Measurements from ENCODE around the gene PIK3C2B. TPM values are rescaled to one million over a fixed set of nuclear protein-coding genes. Genes with fewer than 3 reads are reported as not detected.

The PIK3C2B gene
- total RNA-seq, 1 donor, result 7.3 TPM

- TF ChIP-seq CTCF (IDR thresholded peaks at IDR 0.05; ENCODE audit: insufficient read depth, low read depth, low read length), result no peak
- peak; percentile 97 for DNase-seq (ENCODE audit: low read depth)
Observed at GRCh38 chr1:204506969-204507316, 12.3 kb upstream of the PIK3C2B start.

GRCh38 chr1:204506201-204506968 lies 11.8 kb upstream of the PIK3C2B start:
- DNase-seq (ENCODE audit: low read depth), result peak; percentile 96
- peak overlapping the region; percentile 56 for H3K4me3 ChIP-seq (ENCODE audit: low read depth, low read length)
- TF ChIP-seq CTCF (IDR thresholded peaks at IDR 0.05; ENCODE audit: insufficient read depth, low read depth, low read length), result no peak

More at GRCh38 chr1:204506969-204507316, 12.3 kb upstream of the PIK3C2B start:
- peak overlapping the region; percentile 56 for H3K4me3 ChIP-seq (ENCODE audit: low read depth, low read length)

- DNase-seq (ENCODE audit: low read depth), result peak; percentile 44
- H3K4me3 ChIP-seq (ENCODE audit: low read depth, low read length), result peak overlapping the region; percentile 56
Observed at GRCh38 chr1:204505674-204506200, 11.1 kb upstream of the PIK3C2B start.

GRCh38 chr1:204503913-204504519 lies 9.4 kb upstream of the PIK3C2B start:
- no peak for DNase-seq (ENCODE audit: low read depth)
- no peak for TF ChIP-seq CTCF (IDR thresholded peaks at IDR 0.05; ENCODE audit: insufficient read depth, low read depth, low read length)
- no peak overlapping the region for H3K4me3 ChIP-seq (ENCODE audit: low read depth, low read length)

More at GRCh38 chr1:204505674-204506200, 11.1 kb upstream of the PIK3C2B start:
- TF ChIP-seq CTCF (IDR thresholded peaks at IDR 0.05; ENCODE audit: insufficient read depth, low read depth, low read length), result no peak

GRCh38 chr1:204503122-204503912 lies 8.7 kb upstream of the PIK3C2B start:
- peak; percentile 62 for TF ChIP-seq CTCF (IDR thresholded peaks at IDR 0.05; ENCODE audit: insufficient read depth, low read depth, low read length)
- H3K4me3 ChIP-seq (ENCODE audit: low read depth, low read length), result no peak overlapping the region
- peak; percentile 81 for DNase-seq (ENCODE audit: low read depth)

- DNase-seq (ENCODE audit: low read depth), result no peak
- H3K4me3 ChIP-seq (ENCODE audit: low read depth, low read length), result no peak overlapping the region
- no peak for TF ChIP-seq CTCF (IDR thresholded peaks at IDR 0.05; ENCODE audit: insufficient read depth, low read depth, low read length)
Observed at GRCh38 chr1:204502241-204502640, 7.6 kb upstream of the PIK3C2B start.
